ENCODE measurements around the gene TJP3.

Gene TJP3

GRCh38 chr19:3672575-3672948 lies 35.6 kb upstream of the TJP3 start:
- no peak for DNase-seq (ENCODE audit: low spot score)
- in situ Hi-C loops (cut with MboI; ENCODE audit: low pct_unique_long_range_greater_than_20kb, low sequenced_read_pairs, unreplicated experiment) = no loop called here
- TF ChIP-seq CTCF (IDR thresholded peaks at IDR 0.05; ENCODE audit: extremely low read depth, insufficient read depth, missing control alignments) = no peak

GRCh38 chr19:3672993-3673392 lies 35.2 kb upstream of the TJP3 start:
- TF ChIP-seq CTCF (IDR thresholded peaks at IDR 0.05; ENCODE audit: extremely low read depth, insufficient read depth, missing control alignments) = peak; percentile 17
- in situ Hi-C loops (cut with MboI; ENCODE audit: low pct_unique_long_range_greater_than_20kb, low sequenced_read_pairs, unreplicated experiment) = no loop called here
- DNase-seq (ENCODE audit: low spot score) = no peak

- in situ Hi-C loops (cut with MboI; ENCODE audit: low pct_unique_long_range_greater_than_20kb, low sequenced_read_pairs, unreplicated experiment) = no loop called here
- TF ChIP-seq CTCF (IDR thresholded peaks at IDR 0.05; ENCODE audit: extremely low read depth, insufficient read depth, missing control alignments) = no peak
- DNase-seq (ENCODE audit: low spot score) = no peak
Measured at GRCh38 chr19:3673506-3674439, 34.4 kb upstream of the TJP3 start.

- in situ Hi-C loops (cut with MboI; ENCODE audit: low pct_unique_long_range_greater_than_20kb, low sequenced_read_pairs, unreplicated experiment) = no loop called here
- TF ChIP-seq CTCF (IDR thresholded peaks at IDR 0.05; ENCODE audit: extremely low read depth, insufficient read depth, missing control alignments) = no peak
- no peak for DNase-seq (ENCODE audit: low spot score)
Measured at GRCh38 chr19:3674784-3675543, 33.2 kb upstream of the TJP3 start.

- no peak for TF ChIP-seq CTCF (IDR thresholded peaks at IDR 0.05; ENCODE audit: extremely low read depth, insufficient read depth, missing control alignments)
- no peak for DNase-seq (ENCODE audit: low spot score)
- in situ Hi-C loops (cut with MboI; ENCODE audit: low pct_unique_long_range_greater_than_20kb, low sequenced_read_pairs, unreplicated experiment) = no loop called here
Measured at GRCh38 chr19:3678188-3678587, 30.0 kb upstream of the TJP3 start.

GRCh38 chr19:3679138-3679537 lies 29.0 kb upstream of the TJP3 start:
- no peak for TF ChIP-seq CTCF (IDR thresholded peaks at IDR 0.05; ENCODE audit: extremely low read depth, insufficient read depth, missing control alignments)
- in situ Hi-C loops (cut with MboI; ENCODE audit: low pct_unique_long_range_greater_than_20kb, low sequenced_read_pairs, unreplicated experiment) = no loop called here
- DNase-seq (ENCODE audit: low spot score) = no peak

Measured in GM13977 (cell line).